Superior temporal gyrus (tissue), 1 donor: ENCODE measurements around the gene CFAP68.
"Not testable (repeated sequence)": the region's sequence is repeated elsewhere in the genome, so short reads cannot be mapped to it uniquely, and the experiment has no call there.

Experiments
- DNase-seq: peaks from one replicate; pipeline ENCODE4 v3.0.0-alpha.2; 2016; ENCODE audit errors: extremely low spot score

CFAP68 gene

DNA sequence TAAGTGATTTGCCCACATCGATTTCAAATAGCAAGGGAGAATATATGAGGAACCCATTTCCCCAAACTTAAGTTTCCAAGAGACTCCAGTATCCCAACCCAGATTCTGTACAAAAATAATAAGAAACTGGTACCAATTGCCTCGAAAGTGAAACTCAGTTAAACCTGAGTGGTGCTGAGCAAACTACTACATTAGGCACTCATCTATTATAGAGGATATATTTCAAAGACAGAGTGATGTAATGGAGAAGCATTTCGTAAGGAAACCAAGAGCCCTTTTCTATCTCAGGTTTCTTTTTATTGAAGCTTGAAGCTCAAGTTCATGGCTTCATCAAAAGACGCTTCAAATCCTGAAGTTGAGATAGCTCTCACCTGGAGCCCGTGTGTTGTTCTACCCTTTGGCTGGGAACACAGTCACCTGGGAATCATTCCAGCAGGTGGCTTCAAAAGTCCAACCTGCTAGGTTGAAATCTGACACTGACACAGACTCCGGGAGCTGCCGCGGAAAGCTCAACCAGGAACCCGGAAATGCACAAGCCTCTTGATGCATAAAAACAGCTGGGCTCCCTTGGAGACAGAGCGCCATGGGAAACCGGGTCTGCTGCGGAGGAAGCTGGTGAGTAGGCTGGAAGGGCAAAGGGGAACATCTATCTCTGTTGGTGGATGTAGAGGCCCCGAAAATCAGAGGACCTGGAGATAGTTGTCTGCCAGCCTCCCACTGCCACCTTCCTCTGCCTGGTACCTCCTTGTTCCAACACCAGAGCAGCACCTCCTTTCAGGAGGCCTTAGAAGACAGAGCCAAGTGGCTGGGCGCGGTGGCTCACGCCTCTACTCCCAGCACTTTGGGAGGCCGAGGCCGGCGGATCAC lies 39.3 kb downstream of the CFAP68 start, which contains the start of gene C11orf52:
Gene C11orf52, plus strand, starts transcription at position 524 of the 867 bp plus-strand sequence. Its CDS starts 60 bp downstream, at position 584.
- DNase-seq, result no peak

DNA sequence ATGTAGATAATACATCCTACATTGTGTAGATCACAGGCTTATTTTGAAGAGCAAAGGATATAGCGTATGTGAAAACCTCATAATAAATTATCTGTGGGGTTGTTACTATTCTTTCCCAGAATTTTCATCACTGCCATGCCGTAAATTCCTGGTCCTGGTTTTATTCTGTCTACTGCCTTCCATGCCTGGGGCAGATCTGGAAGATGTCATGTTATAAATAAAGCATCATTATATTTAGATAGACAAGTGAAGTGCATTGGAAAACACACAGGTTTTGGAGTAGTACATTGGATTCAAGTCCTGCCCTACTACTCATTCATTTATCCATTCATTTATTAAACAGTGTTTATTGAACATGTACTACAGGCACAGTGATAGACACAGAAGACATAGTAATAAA lies 41.6 kb downstream of the CFAP68 start:
- DNase-seq, result peak; percentile 4

DNA sequence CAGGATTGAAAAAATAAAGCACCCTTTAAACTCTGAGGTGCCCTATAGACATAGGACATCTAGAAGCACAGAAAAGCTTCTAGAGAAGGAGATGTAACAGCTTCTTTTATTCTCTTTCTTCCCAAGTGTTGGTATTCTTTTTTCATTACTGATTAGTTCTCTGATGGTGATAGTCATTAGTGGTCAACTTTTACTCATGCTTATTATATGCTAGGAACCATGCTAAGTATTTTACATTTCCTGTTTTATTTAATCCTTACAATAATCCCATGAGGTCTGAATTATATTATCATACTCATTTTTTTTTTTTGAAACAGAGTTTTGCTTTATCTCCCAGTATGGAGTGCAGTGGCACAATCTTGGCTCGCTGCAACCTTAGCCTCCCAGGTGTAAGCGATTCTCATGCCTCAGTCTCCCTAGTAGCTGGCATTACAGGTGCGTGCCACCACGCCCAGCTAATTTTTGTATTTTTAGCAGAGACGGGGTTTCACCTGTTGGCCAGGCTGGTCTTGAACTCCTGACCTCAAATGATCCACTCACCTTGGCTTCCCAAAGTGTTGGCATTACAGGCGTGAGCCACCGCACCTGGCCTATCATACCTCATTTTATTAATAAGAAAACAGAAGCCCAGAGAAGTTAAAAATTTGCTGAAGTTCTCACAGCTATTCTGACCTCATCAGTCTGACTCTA lies 42.3 kb downstream of the CFAP68 start:
- peak; percentile 5 for DNase-seq

DNA sequence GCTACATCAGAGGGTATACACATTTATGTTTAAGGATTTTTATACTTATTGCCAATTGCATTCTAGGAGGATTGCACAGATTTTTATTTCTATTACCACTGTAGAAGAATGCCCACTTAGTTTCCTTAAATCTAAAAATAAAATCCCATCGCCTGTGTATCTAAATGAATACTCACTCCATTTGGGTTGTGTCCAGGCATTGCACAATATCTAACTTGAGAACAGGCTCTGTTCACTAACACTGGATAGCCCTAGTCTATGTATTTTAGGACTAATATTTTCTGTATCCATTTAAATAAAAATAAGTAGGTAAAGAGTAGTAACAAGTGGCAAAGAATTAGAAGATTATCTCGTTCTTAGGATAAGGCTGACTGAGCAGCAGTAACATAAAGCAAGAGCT lies 43.5 kb downstream of the CFAP68 start:
- DNase-seq, result peak; percentile 73

DNA sequence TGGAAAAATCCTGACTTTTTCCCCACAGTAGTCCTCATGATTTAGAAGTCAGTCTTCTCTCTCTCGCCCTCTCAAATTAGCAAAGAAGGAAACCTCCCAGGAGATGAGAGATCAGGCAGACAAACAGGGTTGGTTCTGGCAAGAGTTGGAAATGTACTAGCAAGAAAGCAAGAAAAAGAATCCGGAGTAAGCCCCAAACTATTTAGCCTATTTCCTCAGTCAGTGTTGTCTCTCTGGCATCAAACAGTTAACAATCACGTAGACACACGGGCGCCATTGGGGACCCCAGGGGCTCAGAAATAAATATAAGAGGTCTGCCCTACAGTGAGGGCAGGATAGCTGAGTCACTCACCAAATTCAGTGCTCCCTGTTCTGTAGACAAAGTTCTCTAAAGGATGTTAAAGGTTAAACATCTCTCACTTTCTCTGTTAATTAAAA lies 44.0 kb downstream of the CFAP68 start:
- DNase-seq, result peak; percentile 18

DNA sequence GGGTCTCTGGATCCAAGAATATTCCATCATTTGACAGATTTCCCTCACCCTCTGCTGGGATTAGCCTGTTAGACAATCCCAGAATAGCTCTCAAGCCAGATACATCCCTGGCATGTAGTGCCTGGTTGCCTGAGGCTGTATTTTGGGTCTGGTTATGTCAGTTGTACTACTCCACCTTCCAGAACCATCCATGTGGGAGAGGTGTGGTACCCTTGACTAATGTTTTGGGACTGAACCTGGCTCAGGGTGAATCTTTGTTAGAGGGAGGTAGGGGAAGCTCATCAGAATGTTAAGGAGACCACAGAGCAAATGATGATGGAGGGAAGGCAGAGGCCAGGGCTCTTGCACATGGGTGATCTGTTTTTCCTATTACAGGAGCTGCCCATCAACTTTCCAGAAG lies 44.6 kb downstream of the CFAP68 start:
- no peak for DNase-seq

DNA sequence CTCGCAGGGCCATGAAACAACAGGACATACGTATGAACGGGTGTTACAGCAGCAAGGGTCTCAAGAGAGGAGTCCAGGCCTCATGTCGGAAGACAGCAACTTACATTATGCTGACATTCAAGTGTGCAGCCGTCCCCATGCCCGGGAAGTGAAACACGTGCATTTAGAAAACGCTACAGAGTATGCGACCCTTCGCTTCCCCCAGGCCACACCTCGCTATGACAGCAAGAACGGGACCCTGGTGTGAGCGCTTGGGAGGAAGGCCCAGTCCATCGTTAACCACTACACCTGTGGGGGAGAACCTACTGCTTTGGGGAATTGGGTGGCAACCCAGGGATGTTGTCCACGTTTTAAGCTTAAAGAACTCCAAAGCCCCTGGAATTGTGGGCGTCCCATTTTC lies 46.6 kb downstream of the CFAP68 start:
- peak; percentile 8 for DNase-seq

DNA sequence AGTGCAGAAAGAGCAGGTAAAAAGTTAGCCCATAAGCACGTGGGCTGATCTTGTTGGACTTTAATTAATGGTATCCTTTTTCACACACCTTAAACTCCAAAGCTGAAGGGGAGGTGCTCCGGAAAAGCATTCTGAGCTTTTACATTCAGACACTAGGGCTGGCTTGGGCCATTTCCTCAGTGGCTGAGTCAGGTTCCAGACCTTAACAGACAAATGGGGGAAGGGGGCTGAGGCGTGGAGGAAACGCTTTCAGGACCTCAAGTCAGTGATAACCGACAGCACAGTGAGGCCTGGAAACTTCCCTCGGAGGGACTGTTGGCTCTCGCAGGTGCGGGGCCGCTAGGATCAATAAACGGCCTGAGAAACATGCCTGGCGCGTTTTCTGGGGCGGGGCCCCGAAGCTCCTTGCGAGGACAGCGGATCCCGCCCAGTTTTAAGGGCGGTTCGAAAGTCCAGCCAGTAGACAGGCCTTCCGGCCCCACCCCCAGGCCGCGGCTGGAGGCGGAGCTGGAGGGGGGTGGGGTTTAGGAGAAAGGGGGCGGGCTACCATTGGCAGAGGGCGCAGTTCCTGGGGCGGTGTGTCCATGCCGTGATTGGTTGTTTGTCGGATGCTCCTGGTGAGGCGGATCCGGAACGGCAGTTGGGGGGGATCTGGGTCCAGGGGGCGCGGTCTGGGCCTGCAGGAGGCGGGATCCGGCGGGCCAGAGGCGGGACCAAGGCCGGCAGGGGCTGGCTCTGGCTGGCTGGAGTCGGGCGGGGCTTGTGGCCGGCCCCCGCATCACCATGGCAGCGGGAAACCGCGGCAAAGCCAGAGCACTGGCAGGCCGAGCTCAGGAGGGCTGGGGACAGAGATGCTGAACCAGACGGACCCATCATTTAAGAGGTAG lies 47.4 kb downstream of the CFAP68 start:
- peak; percentile 96 for DNase-seq

DNA sequence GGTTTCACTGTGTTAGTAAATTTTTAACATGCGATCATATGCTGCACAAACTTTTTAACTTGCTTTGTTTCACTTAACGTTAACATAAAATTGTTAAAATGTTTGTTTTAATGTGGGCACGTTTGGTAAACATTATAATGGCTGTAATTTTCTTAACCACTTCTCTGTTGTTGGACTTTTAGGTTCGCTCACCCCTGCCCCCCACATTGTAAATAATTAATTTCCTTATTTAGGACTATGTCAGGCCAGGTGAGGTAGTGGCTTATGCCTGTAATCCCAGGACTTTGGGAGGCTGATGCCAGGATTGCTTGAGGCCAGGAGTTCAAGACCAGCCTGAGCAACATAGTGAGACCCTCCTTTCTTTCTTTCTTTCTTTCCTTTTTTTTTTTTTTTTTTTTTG lies 51.1 kb downstream of the CFAP68 start:
- DNase-seq, result no peak

DNA sequence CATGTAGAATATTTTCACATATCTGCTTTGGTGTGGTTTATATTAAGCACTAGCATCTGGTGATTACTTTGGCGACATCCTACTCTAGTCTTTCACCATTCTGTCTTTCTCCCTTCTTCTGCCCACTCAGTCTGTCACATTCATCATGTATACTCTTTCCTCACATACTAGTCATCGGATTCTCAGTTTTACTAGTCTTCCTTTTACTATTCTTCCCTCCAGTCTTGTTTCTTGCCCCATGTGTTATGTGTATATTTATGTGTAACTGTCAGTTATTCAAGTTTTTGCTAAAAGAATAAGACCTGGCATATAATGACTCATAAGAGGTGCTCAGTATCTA lies 53.2 kb downstream of the CFAP68 start:
- peak; percentile 56 for DNase-seq

DNA sequence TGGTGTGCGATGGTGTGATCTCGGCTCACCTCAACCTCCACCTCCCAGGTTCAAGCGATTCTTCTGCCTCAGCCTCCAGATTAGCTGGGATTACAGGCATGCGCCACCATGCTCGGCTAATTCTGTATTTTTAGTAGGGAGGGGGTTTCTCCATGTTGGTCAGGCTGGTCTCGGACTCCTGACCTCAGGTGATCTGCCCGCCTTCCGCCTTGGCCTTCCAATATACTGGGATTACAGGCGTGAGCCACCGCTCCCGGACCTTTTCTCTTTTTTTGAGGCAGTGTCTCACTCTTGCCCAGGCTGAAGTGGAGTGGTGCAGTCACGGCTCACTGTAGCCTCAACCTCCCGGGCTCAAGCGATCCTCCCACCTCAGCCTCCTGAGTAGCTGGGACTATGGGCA lies 53.8 kb downstream of the CFAP68 start:
- DNase-seq, result not testable (repeated sequence)

DNA sequence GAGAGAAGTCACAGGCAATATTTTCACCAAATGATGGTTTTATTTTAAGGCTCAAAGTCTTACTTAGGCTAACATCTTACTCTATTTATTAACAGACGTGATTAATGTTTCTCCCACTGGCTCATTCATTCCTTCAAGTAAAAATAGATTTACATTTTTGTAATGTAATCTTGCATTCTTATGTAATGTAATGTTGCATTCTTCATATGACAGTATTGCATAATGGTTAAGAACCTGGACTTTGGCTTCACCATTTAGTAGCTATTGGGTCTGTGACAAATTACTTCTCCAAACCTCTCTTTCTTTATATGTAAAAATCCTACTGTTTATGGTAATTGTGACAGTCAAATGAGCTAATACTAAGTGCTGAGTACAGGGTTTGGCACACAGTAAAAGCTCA lies 54.5 kb downstream of the CFAP68 start:
- DNase-seq, result peak; percentile 14

DNA sequence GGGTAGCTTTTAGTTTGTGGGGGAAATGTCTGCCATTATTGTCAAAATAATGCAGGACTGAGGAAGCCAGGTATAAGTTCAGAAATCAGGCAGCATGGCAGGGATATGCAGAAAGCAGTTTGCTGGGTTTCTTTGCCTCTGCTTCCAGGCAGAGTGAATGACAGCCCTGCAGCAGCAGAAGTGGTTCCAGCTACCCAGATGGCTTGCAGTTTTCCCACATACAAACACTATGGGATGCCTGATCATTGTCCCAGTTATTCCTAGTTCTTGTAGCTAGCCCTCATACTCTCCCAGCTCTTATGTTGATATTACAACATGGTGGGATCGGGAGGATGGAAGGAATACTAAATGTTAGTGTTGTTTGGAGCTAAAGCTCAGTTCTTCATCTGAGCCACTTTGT lies 55.0 kb downstream of the CFAP68 start:
- peak; percentile 51 for DNase-seq
